SK-N-SH treated with all-trans-retinoic acid at 6 μM for 48 hours (cell line): ENCODE results near the gene SKI.

Experiments
- ATAC-seq: fragments of 200-7000 bp; cut with Tn5 transposase; 3 replicates; pipeline ENCODE4 v1.9.1; 2020; ENCODE audit warnings: mild to moderate bottlenecking, moderate library complexity
- ARNTL ChIP-seq: fragments of 450-650 bp; formaldehyde crosslinking; IDR thresholded peaks from 2 replicates; pipeline ENCODE4 v1.5.0; 2020; ENCODE audit warnings: low read depth, mild to moderate bottlenecking, moderate library complexity, borderline replicate concordance
- BACH2 ChIP-seq: fragments of 250-450 bp; sonication (Bioruptor Pico); IDR thresholded peaks from 2 replicates; pipeline ENCODE4 v1.9.0; 2021; ENCODE audit warnings: mild to moderate bottlenecking, borderline replicate concordance
- CSDC2 ChIP-seq: fragments of 250-450 bp; sonication (Bioruptor Pico); IDR thresholded peaks from 2 replicates; pipeline ENCODE4 v1.5.0; 2020; ENCODE audit warnings: mild to moderate bottlenecking, moderate library complexity
- ESRRG ChIP-seq: fragments of 250-450 bp; sonication (Bioruptor Pico); IDR thresholded peaks from 2 replicates; pipeline ENCODE4 v1.6.1; 2021; ENCODE audit warnings: mild to moderate bottlenecking
- GLIS3 ChIP-seq: fragments of 250-450 bp; sonication (Bioruptor Pico); IDR thresholded peaks from 2 replicates; pipeline ENCODE4 v1.5.0; 2020; ENCODE audit warnings: mild to moderate bottlenecking, moderate library complexity
- ISL1 ChIP-seq: fragments of 250-450 bp; sonication (Bioruptor Pico); IDR thresholded peaks from 2 replicates; pipeline ENCODE4 v2.1.2; 2022; ENCODE audit warnings: mild to moderate bottlenecking, moderate library complexity
- OSR1 ChIP-seq: fragments of 250-450 bp; sonication (Bioruptor Pico); IDR thresholded peaks from 2 replicates; pipeline ENCODE4 v1.8.0; 2022; ENCODE audit warnings: moderate library complexity, mild to moderate bottlenecking, inconsistent platforms
- RARB ChIP-seq: fragments of 250-450 bp; sonication (Bioruptor Pico); IDR thresholded peaks from 2 replicates; pipeline ENCODE4 v1.8.0; 2021; ENCODE audit warnings: mild to moderate bottlenecking, moderate library complexity
- SNAI2 ChIP-seq: fragments of 250-450 bp; sonication (Bioruptor Pico); IDR thresholded peaks from 2 replicates; pipeline ENCODE4 v1.5.0; 2020; ENCODE audit warnings: mild to moderate bottlenecking, moderate library complexity
- TCF4 ChIP-seq: fragments of 250-450 bp; sonication (Bioruptor Pico); IDR thresholded peaks from 2 replicates; pipeline ENCODE4 v1.8.0; 2021; ENCODE audit warnings: mild to moderate bottlenecking, moderate library complexity, borderline replicate concordance
- TOX ChIP-seq: fragments of 250-450 bp; sonication (Bioruptor Pico); IDR thresholded peaks from 2 replicates; pipeline ENCODE4 v1.8.0; 2021; ENCODE audit warnings: mild to moderate bottlenecking, moderate library complexity, borderline replicate concordance
- ZC3H10 ChIP-seq: fragments of 250-450 bp; sonication (Bioruptor Pico); IDR thresholded peaks from 2 replicates; pipeline ENCODE4 v1.5.1; 2021; ENCODE audit warnings: mild to moderate bottlenecking, moderate library complexity
- ZFP3 ChIP-seq: fragments of 250-450 bp; sonication (Bioruptor Pico); IDR thresholded peaks from 2 replicates; pipeline ENCODE4 v1.5.0; 2020; ENCODE audit warnings: mild to moderate bottlenecking, moderate library complexity
- ZFP30 ChIP-seq: fragments of 450-650 bp; formaldehyde crosslinking; IDR thresholded peaks from 2 replicates; pipeline ENCODE4 v1.5.0; 2022; ENCODE audit warnings: mild to moderate bottlenecking, moderate library complexity
- ZNF70 ChIP-seq: fragments of 450-650 bp; formaldehyde crosslinking; IDR thresholded peaks from 2 replicates; pipeline ENCODE4 v1.5.0; 2020; ENCODE audit warnings: mild to moderate bottlenecking, moderate library complexity
- TF ChIP-seq, protein P1 (sequence below): fragments of 250-450 bp; sonication (Bioruptor Pico); IDR thresholded peaks from 2 replicates; pipeline ENCODE4 v1.5.1; 2021; ENCODE audit warnings: mild to moderate bottlenecking, moderate library complexity
- TF ChIP-seq, protein P2 (sequence below): fragments of 250-450 bp; sonication (Bioruptor Pico); IDR thresholded peaks from 2 replicates; pipeline ENCODE4 v1.8.0; 2020; ENCODE audit warnings: mild to moderate bottlenecking, moderate library complexity, borderline replicate concordance
- TF ChIP-seq, protein P3 (sequence below): fragments of 250-450 bp; sonication (Bioruptor Pico); IDR thresholded peaks from 2 replicates; pipeline ENCODE4 v1.5.0; 2020; ENCODE audit warnings: mild to moderate bottlenecking, moderate library complexity
- TF ChIP-seq, protein P4 (sequence below): fragments of 250-450 bp; sonication (Bioruptor Pico); IDR thresholded peaks from 2 replicates; pipeline ENCODE4 v1.8.0; 2021; ENCODE audit warnings: low read depth, mild to moderate bottlenecking, moderate library complexity, borderline replicate concordance

Gene SKI

DNA sequence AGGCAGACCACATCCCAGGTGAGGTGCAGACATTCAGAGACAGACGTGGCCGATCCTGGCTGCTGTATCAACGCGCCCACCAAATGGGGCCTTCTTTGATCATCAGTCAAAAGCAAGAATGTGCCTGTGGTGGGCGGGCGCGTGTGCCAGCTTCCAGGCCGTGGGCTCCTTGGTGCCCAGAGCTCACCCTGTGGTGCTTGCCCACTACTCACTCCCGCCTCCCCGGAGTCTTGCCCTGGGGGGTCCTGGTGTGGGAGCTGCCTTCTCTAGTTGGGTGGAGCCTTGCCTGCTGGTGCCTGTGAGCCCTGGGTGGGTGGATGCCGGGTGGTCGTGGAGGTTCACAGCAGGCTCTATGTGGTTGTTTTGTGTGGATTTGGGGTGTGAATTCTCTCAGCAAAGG is 70.6 kb downstream of the SKI start:
- no peak for TF ChIP-seq GLIS3
- no peak for TF ChIP-seq ZFP30 (CRISPR knock-in tag)
- TF ChIP-seq ISL1, result no peak
- TF ChIP-seq SNAI2, result no peak
- TF ChIP-seq, protein P1, sequence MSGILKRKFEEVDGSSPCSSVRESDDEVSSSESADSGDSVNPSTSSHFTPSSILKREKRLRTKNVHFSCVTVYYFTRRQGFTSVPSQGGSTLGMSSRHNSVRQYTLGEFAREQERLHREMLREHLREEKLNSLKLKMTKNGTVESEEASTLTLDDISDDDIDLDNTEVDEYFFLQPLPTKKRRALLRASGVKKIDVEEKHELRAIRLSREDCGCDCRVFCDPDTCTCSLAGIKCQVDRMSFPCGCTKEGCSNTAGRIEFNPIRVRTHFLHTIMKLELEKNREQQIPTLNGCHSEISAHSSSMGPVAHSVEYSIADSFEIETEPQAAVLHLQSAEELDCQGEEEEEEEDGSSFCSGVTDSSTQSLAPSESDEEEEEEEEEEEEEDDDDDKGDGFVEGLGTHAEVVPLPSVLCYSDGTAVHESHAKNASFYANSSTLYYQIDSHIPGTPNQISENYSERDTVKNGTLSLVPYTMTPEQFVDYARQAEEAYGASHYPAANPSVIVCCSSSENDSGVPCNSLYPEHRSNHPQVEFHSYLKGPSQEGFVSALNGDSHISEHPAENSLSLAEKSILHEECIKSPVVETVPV (CRISPR knock-in tag), result no peak
- TF ChIP-seq CSDC2 (CRISPR knock-in tag), result no peak
- TF ChIP-seq BACH2, result no peak
- TF ChIP-seq, protein P2, sequence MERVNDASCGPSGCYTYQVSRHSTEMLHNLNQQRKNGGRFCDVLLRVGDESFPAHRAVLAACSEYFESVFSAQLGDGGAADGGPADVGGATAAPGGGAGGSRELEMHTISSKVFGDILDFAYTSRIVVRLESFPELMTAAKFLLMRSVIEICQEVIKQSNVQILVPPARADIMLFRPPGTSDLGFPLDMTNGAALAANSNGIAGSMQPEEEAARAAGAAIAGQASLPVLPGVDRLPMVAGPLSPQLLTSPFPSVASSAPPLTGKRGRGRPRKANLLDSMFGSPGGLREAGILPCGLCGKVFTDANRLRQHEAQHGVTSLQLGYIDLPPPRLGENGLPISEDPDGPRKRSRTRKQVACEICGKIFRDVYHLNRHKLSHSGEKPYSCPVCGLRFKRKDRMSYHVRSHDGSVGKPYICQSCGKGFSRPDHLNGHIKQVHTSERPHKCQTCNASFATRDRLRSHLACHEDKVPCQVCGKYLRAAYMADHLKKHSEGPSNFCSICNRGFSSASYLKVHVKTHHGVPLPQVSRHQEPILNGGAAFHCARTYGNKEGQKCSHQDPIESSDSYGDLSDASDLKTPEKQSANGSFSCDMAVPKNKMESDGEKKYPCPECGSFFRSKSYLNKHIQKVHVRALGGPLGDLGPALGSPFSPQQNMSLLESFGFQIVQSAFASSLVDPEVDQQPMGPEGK (CRISPR knock-in tag), result no peak
- TF ChIP-seq TOX, result no peak
- no peak for TF ChIP-seq ZNF70 (CRISPR knock-in tag)
- no peak for TF ChIP-seq ZC3H10 (CRISPR knock-in tag)
- no peak for TF ChIP-seq OSR1 (CRISPR knock-in tag)
- TF ChIP-seq, protein P3, sequence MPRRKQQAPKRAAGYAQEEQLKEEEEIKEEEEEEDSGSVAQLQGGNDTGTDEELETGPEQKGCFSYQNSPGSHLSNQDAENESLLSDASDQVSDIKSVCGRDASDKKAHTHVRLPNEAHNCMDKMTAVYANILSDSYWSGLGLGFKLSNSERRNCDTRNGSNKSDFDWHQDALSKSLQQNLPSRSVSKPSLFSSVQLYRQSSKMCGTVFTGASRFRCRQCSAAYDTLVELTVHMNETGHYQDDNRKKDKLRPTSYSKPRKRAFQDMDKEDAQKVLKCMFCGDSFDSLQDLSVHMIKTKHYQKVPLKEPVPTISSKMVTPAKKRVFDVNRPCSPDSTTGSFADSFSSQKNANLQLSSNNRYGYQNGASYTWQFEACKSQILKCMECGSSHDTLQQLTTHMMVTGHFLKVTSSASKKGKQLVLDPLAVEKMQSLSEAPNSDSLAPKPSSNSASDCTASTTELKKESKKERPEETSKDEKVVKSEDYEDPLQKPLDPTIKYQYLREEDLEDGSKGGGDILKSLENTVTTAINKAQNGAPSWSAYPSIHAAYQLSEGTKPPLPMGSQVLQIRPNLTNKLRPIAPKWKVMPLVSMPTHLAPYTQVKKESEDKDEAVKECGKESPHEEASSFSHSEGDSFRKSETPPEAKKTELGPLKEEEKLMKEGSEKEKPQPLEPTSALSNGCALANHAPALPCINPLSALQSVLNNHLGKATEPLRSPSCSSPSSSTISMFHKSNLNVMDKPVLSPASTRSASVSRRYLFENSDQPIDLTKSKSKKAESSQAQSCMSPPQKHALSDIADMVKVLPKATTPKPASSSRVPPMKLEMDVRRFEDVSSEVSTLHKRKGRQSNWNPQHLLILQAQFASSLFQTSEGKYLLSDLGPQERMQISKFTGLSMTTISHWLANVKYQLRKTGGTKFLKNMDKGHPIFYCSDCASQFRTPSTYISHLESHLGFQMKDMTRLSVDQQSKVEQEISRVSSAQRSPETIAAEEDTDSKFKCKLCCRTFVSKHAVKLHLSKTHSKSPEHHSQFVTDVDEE (CRISPR knock-in tag), result no peak
- no peak for TF ChIP-seq ESRRG (CRISPR knock-in tag)
- no peak for ATAC-seq

DNA sequence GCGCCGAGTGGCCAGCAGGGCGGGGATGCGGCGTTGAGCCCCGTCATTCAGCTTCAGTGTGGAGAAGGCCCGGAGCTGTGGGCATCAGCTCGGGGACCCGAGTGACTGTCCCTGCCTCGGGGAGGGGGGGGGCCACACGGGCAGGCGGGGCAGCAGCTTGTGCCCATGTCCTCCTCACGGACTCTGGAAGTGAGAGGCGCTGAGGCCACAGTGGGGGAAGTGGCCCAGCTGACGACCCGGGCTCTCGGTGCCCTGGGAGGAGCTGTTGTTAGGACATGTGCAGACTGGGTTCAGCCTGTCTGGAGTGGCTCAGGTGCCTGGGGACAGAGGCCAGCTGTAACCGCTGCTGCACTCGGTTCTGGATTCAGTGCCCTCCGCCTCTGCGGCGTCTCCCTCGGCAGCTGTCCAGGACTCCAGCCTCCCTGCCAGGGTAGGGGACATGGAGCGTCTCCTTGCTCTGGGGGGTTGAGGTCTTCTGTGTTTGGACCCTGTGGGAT is 71.1 kb downstream of the SKI start:
- ATAC-seq, result no peak; the same call in 2 of the 3 replicates
- peak; percentile 63 for TF ChIP-seq ZNF70 (CRISPR knock-in tag)
- no peak for TF ChIP-seq RARB (CRISPR knock-in tag)
- no peak for TF ChIP-seq ARNTL

DNA sequence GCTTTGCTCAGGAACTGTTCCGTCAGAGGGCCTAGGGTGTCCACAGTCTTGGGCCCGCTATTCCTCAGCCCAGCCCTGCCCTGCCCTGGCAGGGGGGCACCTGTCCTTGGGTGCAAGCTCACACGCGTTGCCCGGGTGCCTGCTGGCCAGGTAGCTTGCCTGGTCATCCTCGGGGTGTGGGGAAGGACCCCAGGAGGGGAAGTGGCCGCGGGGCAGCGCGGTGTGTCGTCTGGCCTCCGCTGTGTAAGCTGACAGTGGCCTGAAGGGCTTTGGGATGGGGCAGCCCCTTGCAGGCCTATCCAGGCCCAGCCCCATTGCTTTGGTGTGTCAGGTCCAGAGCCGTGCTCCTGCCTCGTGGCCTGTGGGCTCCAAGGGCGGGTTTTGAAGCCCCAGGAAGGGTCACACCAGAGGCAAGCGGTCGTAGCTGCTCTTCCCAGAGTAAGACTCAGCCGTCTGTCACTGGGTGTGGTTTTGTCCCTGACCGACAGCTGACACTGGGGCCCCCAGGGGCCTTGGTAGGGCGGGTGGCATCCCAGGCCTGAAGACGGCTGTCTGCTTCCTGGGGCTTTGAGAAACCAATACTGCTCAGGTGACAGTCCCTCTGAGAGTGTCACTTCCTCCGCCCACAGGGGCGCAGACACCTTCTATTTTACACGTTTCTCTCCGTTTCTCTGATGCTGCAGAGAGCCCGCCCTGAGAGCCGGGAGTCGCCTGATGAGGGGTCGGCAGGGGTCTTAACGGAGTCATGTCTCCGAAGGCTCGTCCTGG is 72.1 kb downstream of the SKI start:
- no peak for ATAC-seq
- TF ChIP-seq RARB (CRISPR knock-in tag) (no peak), ZFP30 (CRISPR knock-in tag) (no peak), ARNTL (no peak), SNAI2 (no peak), ZNF70 (CRISPR knock-in tag) (no peak), ZFP3 (CRISPR knock-in tag) (no peak), BACH2 (no peak), TCF4 (CRISPR knock-in tag) (no peak), OSR1 (CRISPR knock-in tag) (no peak), GLIS3 (no peak), ISL1 (no peak), ESRRG (CRISPR knock-in tag) (no peak)
- TF ChIP-seq, protein P4, sequence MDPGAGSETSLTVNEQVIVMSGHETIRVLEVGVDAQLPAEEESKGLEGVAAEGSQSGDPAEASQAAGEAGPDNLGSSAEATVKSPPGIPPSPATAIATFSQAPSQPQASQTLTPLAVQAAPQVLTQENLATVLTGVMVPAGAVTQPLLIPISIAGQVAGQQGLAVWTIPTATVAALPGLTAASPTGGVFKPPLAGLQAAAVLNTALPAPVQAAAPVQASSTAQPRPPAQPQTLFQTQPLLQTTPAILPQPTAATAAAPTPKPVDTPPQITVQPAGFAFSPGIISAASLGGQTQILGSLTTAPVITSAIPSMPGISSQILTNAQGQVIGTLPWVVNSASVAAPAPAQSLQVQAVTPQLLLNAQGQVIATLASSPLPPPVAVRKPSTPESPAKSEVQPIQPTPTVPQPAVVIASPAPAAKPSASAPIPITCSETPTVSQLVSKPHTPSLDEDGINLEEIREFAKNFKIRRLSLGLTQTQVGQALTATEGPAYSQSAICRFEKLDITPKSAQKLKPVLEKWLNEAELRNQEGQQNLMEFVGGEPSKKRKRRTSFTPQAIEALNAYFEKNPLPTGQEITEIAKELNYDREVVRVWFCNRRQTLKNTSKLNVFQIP (CRISPR knock-in tag), result no peak
- TF ChIP-seq, protein P1 (CRISPR knock-in tag), result no peak
- TF ChIP-seq, protein P2 (CRISPR knock-in tag), result no peak
